ENCODE results near the gene SLC6A1. TPM values are rescaled to one million over a fixed set of nuclear protein-coding genes. Genes with fewer than 3 reads are reported as not detected.

The SLC6A1 gene
- total and polyA plus RNA-seq, 2 of the 8 experiments (the other 6 are each of a cell fraction or from before 2014, with no cell fraction given) = 0.30 to 0.63 TPM

- no peak overlapping the region for H2BK12ac ChIP-seq (ENCODE audit: low read depth, low read length)
- no peak overlapping the region for H2AFZ ChIP-seq (ENCODE audit: low read length)
- no peak overlapping the region for H3K9ac ChIP-seq (replicated peaks in 1 of 4; ENCODE audit: extremely low read depth in 1 of 4, low read depth in 3 of 4, low read length in 3 of 4)
- no peak overlapping the region for H2BK5ac ChIP-seq (ENCODE audit: low read depth, low read length)
- no peak overlapping the region for H4K8ac ChIP-seq (ENCODE audit: extremely low read depth, insufficient read depth, low read length)
- H3K4ac ChIP-seq (replicated peaks; ENCODE audit: insufficient read length, low read depth, low read length) = no peak overlapping the region
- 75% methylated on average over 8 of the region's 8 CpGs; no CpG with 5 or more reads in 1 of the 2 experiments for WGBS, 2 experiments (ENCODE audit: extremely low coverage in 1 of 2, insufficient coverage in 1 of 2, insufficient read length in 1 of 2, insufficient replicate concordance in 2 of 2, low coverage in 1 of 2, low lambda C conversion rate in 2 of 2, missing lambda C conversion rate in 1 of 2)
- no peaks in the 10 kb centered on the region for H3K79me1 ChIP-seq (ENCODE audit: low read depth, low read length)
- no peak overlapping the region for H2BK20ac ChIP-seq (ENCODE audit: low read length)
- H3K14ac ChIP-seq (ENCODE audit: insufficient read length) = no peak overlapping the region
- H2BK120ac ChIP-seq (replicated peaks; ENCODE audit: low read depth, low read length) = no peak overlapping the region
- H2AK5ac ChIP-seq (ENCODE audit: low read depth, low read length) = no peak overlapping the region
- no peak overlapping the region for H4K5ac ChIP-seq (ENCODE audit: insufficient read length, low read depth, low read length)
- ChIA-PET POLR2A (ENCODE audit: partially characterized antibody) (interaction anchor here (1.3 kb wide), 1 partner anchor 14 kb away, joined by 3 read pairs; no protein-coding TSS in a partner anchor), CTCF (ENCODE audit: partially characterized antibody) (interaction anchor here (0.7 to 6.9 kb wide), 16 partner anchors 8 to 91 kb away, joined by 3 to 48 read pairs (median 4); no protein-coding TSS in a partner anchor)
- peaks cover 0 to 3% of the 10 kb centered on the region in 2 experiments for H4K20me1 ChIP-seq (replicated peaks in 1 of 2; ENCODE audit: control insufficient read depth in 1 of 2, insufficient read depth in 2 of 2, low read length in 2 of 2)
- TF ChIP-seq MAX (IDR thresholded peaks at IDR 0.05) (no peak), RAD21 (IDR thresholded peaks at IDR 0.05 in 1 of 2, conservative IDR thresholded peaks at IDR 0.05 in 1 of 2; ENCODE audit: low read depth in 2 of 2, low read length in 2 of 2) (peak; percentile 55 to 61), POLR2AphosphoS5 (IDR thresholded peaks at IDR 0.05; ENCODE audit: low read depth, low read length) (no peak), RXRA (IDR thresholded peaks at IDR 0.05; ENCODE audit: insufficient read depth, low read depth, low read length) (no peak), KDM1A (IDR thresholded peaks at IDR 0.05; ENCODE audit: borderline replicate concordance, low read length) (no peak), CTCF (IDR thresholded peaks at IDR 0.05; ENCODE audit: control extremely low read depth in 1 of 3, insufficient read depth in 1 of 3, low read depth in 1 of 3, low read length in 3 of 3) (peak; percentile 32 to 63 (median 52))
- H3K4me1 ChIP-seq (replicated peaks in 1 of 4; ENCODE audit: control insufficient read depth in 3 of 4, insufficient read depth in 4 of 4, low read length in 3 of 4) = no peaks in the 10 kb centered on the region
- no peak overlapping the region for H3K18ac ChIP-seq (ENCODE audit: extremely low read depth, low read length)
- DNase-seq (ENCODE audit: low read depth in 1 of 2, low spot score in 2 of 2) (peak in 1 of 2 experiments; percentile 54), FAIRE-seq (no peak)
- no peak overlapping the region for H3K23ac ChIP-seq (ENCODE audit: insufficient read length)
- H3K36me3 ChIP-seq (ENCODE audit: control insufficient read depth in 2 of 4, insufficient read depth in 4 of 4, low read length in 3 of 4) = no peaks in the 10 kb centered on the region
- no peaks in the 10 kb centered on the region for H3K23me2 ChIP-seq (ENCODE audit: low read depth, low read length)
- no peak overlapping the region for H3K4me3 ChIP-seq (ENCODE audit: extremely low read depth in 1 of 4, insufficient read depth in 2 of 4, low read depth in 3 of 4, low read length in 4 of 4)
- no peaks in the 10 kb centered on the region for H3K79me2 ChIP-seq (ENCODE audit: control insufficient read depth in 1 of 2, insufficient read depth in 2 of 2, low read length in 2 of 2)
- peaks cover 0 to 6% (median under 1%) of the 10 kb centered on the region in 4 experiments; a peak in 2 of 7 replicates for H3K27me3 ChIP-seq (replicated peaks in 1 of 4; ENCODE audit: control insufficient read depth in 3 of 4, extremely low read depth in 1 of 4, insufficient read depth in 3 of 4, low read length in 3 of 4)
- no peak overlapping the region for H3K27ac ChIP-seq (ENCODE audit: low read depth, low read length)
- H4K91ac ChIP-seq (replicated peaks; ENCODE audit: insufficient read length, low read length) = no peak overlapping the region
- no peak overlapping the region for H2BK15ac ChIP-seq (ENCODE audit: low read length)
- H3K56ac ChIP-seq (replicated peaks; ENCODE audit: insufficient read length, low read depth, low read length) = no peak overlapping the region
- H3K4me2 ChIP-seq (ENCODE audit: insufficient read depth in 1 of 2, low read depth in 2 of 2, low read length in 2 of 2) = no peak overlapping the region
- H3K9me3 ChIP-seq (ENCODE audit: insufficient read depth in 2 of 2, low read depth in 1 of 2, low read length in 1 of 2) = peaks cover 8 to 12% of the 10 kb centered on the region in 2 experiments
These were observed 29.1 kb downstream of the SLC6A1 start for GRCh38 chr3:11021611-11022011.

Data from H1 (cell line).